ENCODE results near the gene DNAH17.
"Not testable (repeated sequence)": the region's sequence is repeated elsewhere in the genome, so short reads cannot be mapped to it uniquely, and the experiment has no call there.

DNA sequence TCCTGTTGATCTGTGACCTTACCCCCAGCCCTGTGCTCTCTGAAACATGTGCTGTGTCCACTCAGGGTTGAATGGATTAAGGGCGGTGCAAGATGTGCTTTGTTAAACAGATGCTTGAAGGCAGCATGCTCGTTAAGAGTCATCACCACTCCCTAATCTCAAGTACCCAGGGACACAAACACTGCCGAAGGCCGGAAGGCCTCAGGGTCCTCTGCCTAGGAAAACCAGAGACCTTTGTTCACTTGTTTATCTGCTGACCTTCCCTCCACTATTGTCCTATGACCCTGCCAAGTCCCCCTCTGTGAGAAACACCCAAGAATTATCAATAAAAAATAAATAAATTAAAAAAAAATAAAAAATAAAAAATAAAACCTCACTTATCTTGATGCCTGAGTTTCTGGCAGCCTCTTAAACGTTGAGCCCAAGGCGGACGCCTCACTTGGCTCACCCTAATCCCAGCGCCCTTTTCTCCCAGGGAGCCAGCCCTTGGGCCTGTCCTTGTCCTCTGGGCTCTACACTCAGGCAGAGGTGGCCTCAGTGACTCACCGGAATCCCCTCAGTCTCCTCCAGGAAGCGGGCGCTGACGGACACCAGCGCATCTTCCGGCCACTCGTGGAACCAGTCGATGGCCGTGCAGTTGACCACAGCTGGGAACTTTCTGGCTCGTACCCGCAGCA, 110.9 kb downstream of the DNAH17 start:
- TF ChIP-seq, protein P1, sequence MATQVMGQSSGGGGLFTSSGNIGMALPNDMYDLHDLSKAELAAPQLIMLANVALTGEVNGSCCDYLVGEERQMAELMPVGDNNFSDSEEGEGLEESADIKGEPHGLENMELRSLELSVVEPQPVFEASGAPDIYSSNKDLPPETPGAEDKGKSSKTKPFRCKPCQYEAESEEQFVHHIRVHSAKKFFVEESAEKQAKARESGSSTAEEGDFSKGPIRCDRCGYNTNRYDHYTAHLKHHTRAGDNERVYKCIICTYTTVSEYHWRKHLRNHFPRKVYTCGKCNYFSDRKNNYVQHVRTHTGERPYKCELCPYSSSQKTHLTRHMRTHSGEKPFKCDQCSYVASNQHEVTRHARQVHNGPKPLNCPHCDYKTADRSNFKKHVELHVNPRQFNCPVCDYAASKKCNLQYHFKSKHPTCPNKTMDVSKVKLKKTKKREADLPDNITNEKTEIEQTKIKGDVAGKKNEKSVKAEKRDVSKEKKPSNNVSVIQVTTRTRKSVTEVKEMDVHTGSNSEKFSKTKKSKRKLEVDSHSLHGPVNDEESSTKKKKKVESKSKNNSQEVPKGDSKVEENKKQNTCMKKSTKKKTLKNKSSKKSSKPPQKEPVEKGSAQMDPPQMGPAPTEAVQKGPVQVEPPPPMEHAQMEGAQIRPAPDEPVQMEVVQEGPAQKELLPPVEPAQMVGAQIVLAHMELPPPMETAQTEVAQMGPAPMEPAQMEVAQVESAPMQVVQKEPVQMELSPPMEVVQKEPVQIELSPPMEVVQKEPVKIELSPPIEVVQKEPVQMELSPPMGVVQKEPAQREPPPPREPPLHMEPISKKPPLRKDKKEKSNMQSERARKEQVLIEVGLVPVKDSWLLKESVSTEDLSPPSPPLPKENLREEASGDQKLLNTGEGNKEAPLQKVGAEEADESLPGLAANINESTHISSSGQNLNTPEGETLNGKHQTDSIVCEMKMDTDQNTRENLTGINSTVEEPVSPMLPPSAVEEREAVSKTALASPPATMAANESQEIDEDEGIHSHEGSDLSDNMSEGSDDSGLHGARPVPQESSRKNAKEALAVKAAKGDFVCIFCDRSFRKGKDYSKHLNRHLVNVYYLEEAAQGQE (tag by site-specific recombination; IDR thresholded peaks at IDR 0.05): not testable (repeated sequence)
- TF ChIP-seq ZBTB48 (tag by site-specific recombination; IDR thresholded peaks at IDR 0.05); ZNF324 (tag by site-specific recombination; IDR thresholded peaks at IDR 0.05); ZNF10 (tag by site-specific recombination; IDR thresholded peaks at IDR 0.05); ZNF146 (tag by site-specific recombination; IDR thresholded peaks at IDR 0.05); ZNF274 (IDR thresholded peaks at IDR 0.05; ENCODE audit: low read length); ZNF274 (tag by site-specific recombination; IDR thresholded peaks at IDR 0.05; ENCODE audit: borderline replicate concordance); KLF9 (tag by site-specific recombination; IDR thresholded peaks at IDR 0.05; ENCODE audit: low read depth); KLF16 (tag by site-specific recombination; IDR thresholded peaks at IDR 0.05); ZNF214 (tag by site-specific recombination; IDR thresholded peaks at IDR 0.05; ENCODE audit: borderline replicate concordance); OSR2 (tag by site-specific recombination; IDR thresholded peaks at IDR 0.05): not testable (repeated sequence)
- TF ChIP-seq, protein P2, sequence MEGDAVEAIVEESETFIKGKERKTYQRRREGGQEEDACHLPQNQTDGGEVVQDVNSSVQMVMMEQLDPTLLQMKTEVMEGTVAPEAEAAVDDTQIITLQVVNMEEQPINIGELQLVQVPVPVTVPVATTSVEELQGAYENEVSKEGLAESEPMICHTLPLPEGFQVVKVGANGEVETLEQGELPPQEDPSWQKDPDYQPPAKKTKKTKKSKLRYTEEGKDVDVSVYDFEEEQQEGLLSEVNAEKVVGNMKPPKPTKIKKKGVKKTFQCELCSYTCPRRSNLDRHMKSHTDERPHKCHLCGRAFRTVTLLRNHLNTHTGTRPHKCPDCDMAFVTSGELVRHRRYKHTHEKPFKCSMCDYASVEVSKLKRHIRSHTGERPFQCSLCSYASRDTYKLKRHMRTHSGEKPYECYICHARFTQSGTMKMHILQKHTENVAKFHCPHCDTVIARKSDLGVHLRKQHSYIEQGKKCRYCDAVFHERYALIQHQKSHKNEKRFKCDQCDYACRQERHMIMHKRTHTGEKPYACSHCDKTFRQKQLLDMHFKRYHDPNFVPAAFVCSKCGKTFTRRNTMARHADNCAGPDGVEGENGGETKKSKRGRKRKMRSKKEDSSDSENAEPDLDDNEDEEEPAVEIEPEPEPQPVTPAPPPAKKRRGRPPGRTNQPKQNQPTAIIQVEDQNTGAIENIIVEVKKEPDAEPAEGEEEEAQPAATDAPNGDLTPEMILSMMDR (tag by site-specific recombination; IDR thresholded peaks at IDR 0.05): not testable (repeated sequence)
- TF ChIP-seq, protein P3, sequence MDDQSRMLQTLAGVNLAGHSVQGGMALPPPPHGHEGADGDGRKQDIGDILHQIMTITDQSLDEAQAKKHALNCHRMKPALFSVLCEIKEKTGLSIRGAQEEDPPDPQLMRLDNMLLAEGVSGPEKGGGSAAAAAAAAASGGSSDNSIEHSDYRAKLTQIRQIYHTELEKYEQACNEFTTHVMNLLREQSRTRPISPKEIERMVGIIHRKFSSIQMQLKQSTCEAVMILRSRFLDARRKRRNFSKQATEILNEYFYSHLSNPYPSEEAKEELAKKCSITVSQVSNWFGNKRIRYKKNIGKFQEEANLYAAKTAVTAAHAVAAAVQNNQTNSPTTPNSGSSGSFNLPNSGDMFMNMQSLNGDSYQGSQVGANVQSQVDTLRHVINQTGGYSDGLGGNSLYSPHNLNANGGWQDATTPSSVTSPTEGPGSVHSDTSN (CRISPR knock-in tag; IDR thresholded peaks at IDR 0.05): not testable (repeated sequence)
- TF ChIP-seq, protein P4, sequence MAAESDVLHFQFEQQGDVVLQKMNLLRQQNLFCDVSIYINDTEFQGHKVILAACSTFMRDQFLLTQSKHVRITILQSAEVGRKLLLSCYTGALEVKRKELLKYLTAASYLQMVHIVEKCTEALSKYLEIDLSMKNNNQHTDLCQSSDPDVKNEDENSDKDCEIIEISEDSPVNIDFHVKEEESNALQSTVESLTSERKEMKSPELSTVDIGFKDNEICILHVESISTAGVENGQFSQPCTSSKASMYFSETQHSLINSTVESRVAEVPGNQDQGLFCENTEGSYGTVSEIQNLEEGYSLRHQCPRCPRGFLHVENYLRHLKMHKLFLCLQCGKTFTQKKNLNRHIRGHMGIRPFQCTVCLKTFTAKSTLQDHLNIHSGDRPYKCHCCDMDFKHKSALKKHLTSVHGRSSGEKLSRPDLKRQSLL (tag by site-specific recombination; IDR thresholded peaks at IDR 0.05): not testable (repeated sequence)
- TF ChIP-seq, protein P5, sequence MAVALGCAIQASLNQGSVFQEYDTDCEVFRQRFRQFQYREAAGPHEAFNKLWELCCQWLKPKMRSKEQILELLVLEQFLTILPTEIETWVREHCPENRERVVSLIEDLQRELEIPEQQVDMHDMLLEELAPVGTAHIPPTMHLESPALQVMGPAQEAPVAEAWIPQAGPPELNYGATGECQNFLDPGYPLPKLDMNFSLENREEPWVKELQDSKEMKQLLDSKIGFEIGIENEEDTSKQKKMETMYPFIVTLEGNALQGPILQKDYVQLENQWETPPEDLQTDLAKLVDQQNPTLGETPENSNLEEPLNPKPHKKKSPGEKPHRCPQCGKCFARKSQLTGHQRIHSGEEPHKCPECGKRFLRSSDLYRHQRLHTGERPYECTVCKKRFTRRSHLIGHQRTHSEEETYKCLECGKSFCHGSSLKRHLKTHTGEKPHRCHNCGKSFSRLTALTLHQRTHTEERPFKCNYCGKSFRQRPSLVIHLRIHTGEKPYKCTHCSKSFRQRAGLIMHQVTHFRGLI (tag by site-specific recombination; IDR thresholded peaks at IDR 0.05): not testable (repeated sequence)

Measured in HEK293 (cell line).